Liver (tissue), 9 donors: ENCODE data around the gene RFX4. TPM values are rescaled to one million over a fixed set of nuclear protein-coding genes. Genes with fewer than 3 reads are reported as not detected.
"Not testable (repeated sequence)": the region's sequence is repeated elsewhere in the genome, so short reads cannot be mapped to it uniquely, and the experiment has no call there.

Experiments
- DNase-seq: peaks from one replicate; pipeline ENCODE4 v3.0.0-alpha.2; 2017; ENCODE audit warnings: low spot score
- H3K27ac ChIP-seq, 2 donors: one replicate each; pipeline ENCODE4 v1.7.0; 2013; ENCODE audit warnings: inconsistent platforms in 2 of 2, low read length in 2 of 2, control low read depth in 1 of 2, low read depth in 1 of 2, mild to moderate bottlenecking in 1 of 2
- H3K27me3 ChIP-seq, 4 donors: one replicate each; pipeline versions ENCODE4 v1.6.1 to v1.7.0; 2013; ENCODE audit warnings: low read length in 3 of 4, inconsistent platforms in 1 of 4, mild to moderate bottlenecking in 1 of 4, moderate library complexity in 1 of 4; ENCODE audit not compliant: control insufficient read depth in 4 of 4, insufficient read depth in 4 of 4
- H3K36me3 ChIP-seq, 4 donors: one replicate each; pipeline versions ENCODE4 v1.6.1 to v1.7.0; 2013; ENCODE audit warnings: low read length in 3 of 4, mild to moderate bottlenecking in 3 of 4, low read depth in 1 of 4, moderate library complexity in 1 of 4; ENCODE audit not compliant: control insufficient read depth in 4 of 4, insufficient read depth in 3 of 4
- H3K4me1 ChIP-seq, 4 donors: one replicate each; pipeline versions ENCODE4 v1.6.1 to v1.7.0; 2013; ENCODE audit warnings: low read length in 3 of 4, mild to moderate bottlenecking in 3 of 4, moderate library complexity in 1 of 4; ENCODE audit not compliant: control insufficient read depth in 4 of 4, insufficient read depth in 4 of 4
- H3K4me3 ChIP-seq, 3 donors: one replicate each; pipeline versions ENCODE4 v1.6.1 to v1.7.0; 2013; ENCODE audit warnings: low read length in 3 of 3, control low read depth in 1 of 3, low read depth in 1 of 3, mild to moderate bottlenecking in 1 of 3
- H3K9ac ChIP-seq, 2 donors: one replicate each; pipeline ENCODE4 v1.7.0; 2013; ENCODE audit warnings: low read length in 2 of 2, mild to moderate bottlenecking in 2 of 2, moderate library complexity in 2 of 2, control low read depth in 1 of 2, low read depth in 1 of 2
- H3K9me3 ChIP-seq, 4 donors: one replicate each; pipeline versions ENCODE4 v1.6.1 to v1.7.0; 2013; ENCODE audit warnings: low read length in 3 of 4; ENCODE audit not compliant: control insufficient read depth in 4 of 4
- ATF3 ChIP-seq: IDR thresholded peaks from 2 replicates; pipeline ENCODE4 v1.6.1; 2016; ENCODE audit warnings: antibody characterized with exemption
- CTCF ChIP-seq: fragments of 150-350 bp; IDR thresholded peaks from 2 replicates; pipeline ENCODE4 v1.5.1; 2017; ENCODE audit warnings: improper control_type of control experiment, low read depth, low read length; ENCODE audit not compliant: missing input control
- EGR1 ChIP-seq, 2 donors: IDR thresholded peaks; 2 replicates each; pipeline ENCODE4 v1.6.1; 2016 to 2018; ENCODE audit warnings: antibody characterized with exemption in 2 of 2, low read depth in 2 of 2
- FOXA1 ChIP-seq: IDR thresholded peaks from 2 replicates; pipeline ENCODE4 v1.6.1; 2016; ENCODE audit warnings: antibody characterized with exemption
- FOXA2 ChIP-seq: IDR thresholded peaks from 2 replicates; pipeline ENCODE4 v1.6.1; 2016; ENCODE audit warnings: antibody characterized with exemption
- HNF4A ChIP-seq, 2 donors: conservative IDR thresholded peaks; 2 replicates each; pipeline ENCODE4 v1.6.1; 2016; ENCODE audit warnings: antibody characterized with exemption in 2 of 2, mild to moderate bottlenecking in 2 of 2
- HNF4G ChIP-seq: IDR thresholded peaks from 2 replicates; pipeline ENCODE4 v1.6.1; 2016; ENCODE audit warnings: antibody characterized with exemption
- JUND ChIP-seq, 2 donors: IDR thresholded peaks; 2 replicates each; pipeline ENCODE4 v1.6.1; 2016; ENCODE audit warnings: antibody characterized with exemption in 2 of 2
- MAX ChIP-seq: IDR thresholded peaks from 2 replicates; pipeline ENCODE4 v1.6.1; 2016; ENCODE audit warnings: antibody characterized with exemption
- NR2F2 ChIP-seq: IDR thresholded peaks from 2 replicates; pipeline ENCODE4 v1.6.1; 2016; ENCODE audit warnings: antibody characterized with exemption
- RAD21 ChIP-seq, 2 donors: IDR thresholded peaks; 2 replicates each; pipeline ENCODE4 v1.6.1; 2016; ENCODE audit warnings: antibody characterized with exemption in 2 of 2, mild to moderate bottlenecking in 2 of 2
- RXRA ChIP-seq, 2 donors: IDR thresholded peaks; 2 replicates each; pipeline ENCODE4 v1.6.1; 2017 to 2018; ENCODE audit warnings: antibody characterized with exemption in 2 of 2, mild to moderate bottlenecking in 1 of 2
- SP1 ChIP-seq: IDR thresholded peaks from 2 replicates; pipeline ENCODE4 v1.6.1; 2018; ENCODE audit warnings: antibody characterized with exemption, mild to moderate bottlenecking
- TAF1 ChIP-seq: conservative IDR thresholded peaks from 2 replicates; pipeline ENCODE4 v1.6.1; 2016; ENCODE audit warnings: antibody characterized with exemption, mild to moderate bottlenecking
- YY1 ChIP-seq: IDR thresholded peaks from 2 replicates; pipeline ENCODE4 v1.6.1; 2016; ENCODE audit warnings: antibody characterized with exemption, mild to moderate bottlenecking
- ZBTB33 ChIP-seq: IDR thresholded peaks from 2 replicates; pipeline ENCODE4 v1.6.1; 2016; ENCODE audit warnings: antibody characterized with exemption
- WGBS: extraction: QIAGEN DNeasy Blood & Tissue Kit; methylation state at CpG from one replicate; pipeline ENCODE4 v1.1.7; 2013; 5-methylcytosine and 5-hydroxymethylcytosine counted together
- polyA plus RNA-seq, 2 donors: library from polyadenylated mRNA; stranded (reverse) in 1 of 2; unstranded in 1 of 2; fragments of 200-250 nt in 1 of 2; fragments of >200 nt in 1 of 2; fragmentation: Nextera tagmentation in 1 of 2; extraction: Ambion mirVana in 1 of 2; gene quantifications; one replicate each; pipeline versions ENCODE4 v1.2.1 to v1.2.3, GENCODE V29; 2013 to 2015
- total RNA-seq, 2 donors: library from RNA; depleted of rRNA; stranded (reverse); fragments of >200 nt; gene quantifications; one replicate each; pipeline ENCODE4 v1.2.3, GENCODE V29; 2014
- donor health status: healthy.
- donor health status: healthy.
- donor health status: healthy.
- donor health status: healthy.
- donor health status: healthy.

The RFX4 gene
- total and polyA plus RNA-seq, 4 donors = not detected

GRCh38 chr12:106601496-106601895 lies 18.7 kb downstream of the RFX4 start:
- Histone ChIP-seq H3K36me3 (no peaks in the 10 kb centered on the region), H3K4me1 (no peaks in the 10 kb centered on the region), H3K4me3 (no peak overlapping the region), H3K27ac (no peak overlapping the region), H3K9ac (no peak overlapping the region), H3K27me3 (peaks cover 0 to 7% (median under 1%) of the 10 kb centered on the region in 4 donors), H3K9me3 (no peaks in the 10 kb centered on the region)
- 87% methylated on average over 11 of the region's 11 CpGs for WGBS
- no peak for DNase-seq
- TF ChIP-seq YY1 (no peak), SP1 (no peak), RXRA (IDR thresholded peaks at IDR 0.05) (no peak), TAF1 (no peak), HNF4G (no peak), EGR1 (IDR thresholded peaks at IDR 0.05; ENCODE audit: low read depth in 2 of 2) (no peak), JUND (IDR thresholded peaks at IDR 0.05) (no peak), RAD21 (IDR thresholded peaks at IDR 0.05) (no peak), ZBTB33 (no peak)

GRCh38 chr12:106602076-106602475 lies 19.3 kb downstream of the RFX4 start:
- 95% methylated on average over 4 of the region's 4 CpGs for WGBS
- TF ChIP-seq HNF4G (no peak), HNF4A (conservative IDR thresholded peaks at IDR 0.05) (no peak), ATF3 (no peak), MAX (no peak), RAD21 (IDR thresholded peaks at IDR 0.05) (no peak), SP1 (no peak), ZBTB33 (no peak), YY1 (no peak)
- H3K9me3 ChIP-seq = no peaks in the 10 kb centered on the region

GRCh38 chr12:106605254-106605653 lies 22.4 kb downstream of the RFX4 start:
- TF ChIP-seq MAX (no peak), JUND (IDR thresholded peaks at IDR 0.05) (no peak), FOXA1 (no peak), NR2F2 (no peak), EGR1 (IDR thresholded peaks at IDR 0.05; ENCODE audit: low read depth in 2 of 2) (no peak), HNF4A (conservative IDR thresholded peaks at IDR 0.05) (no peak), CTCF (no peak), TAF1 (no peak), FOXA2 (no peak)
- Histone ChIP-seq H3K9ac (no peak overlapping the region), H3K4me3 (no peak overlapping the region), H3K27ac (no peak overlapping the region), H3K27me3 (no peaks in the 10 kb centered on the region), H3K4me1 (no peaks in the 10 kb centered on the region), H3K9me3 (no peaks in the 10 kb centered on the region), H3K36me3 (no peaks in the 10 kb centered on the region)
- no peak for DNase-seq
- WGBS = 60% methylated on average over 2 of the region's 2 CpGs

More at GRCh38 chr12:106602076-106602475, 19.3 kb downstream of the RFX4 start:
- Histone ChIP-seq H3K4me3 (no peak overlapping the region), H3K9ac (no peak overlapping the region), H3K27ac (no peak overlapping the region), H3K36me3 (no peaks in the 10 kb centered on the region), H3K27me3 (peaks cover 0 to 7% (median under 1%) of the 10 kb centered on the region in 4 donors), H3K4me1 (no peaks in the 10 kb centered on the region)
- no peak for DNase-seq

- not testable (repeated sequence) for H3K4me1 ChIP-seq, H3K9ac ChIP-seq, DNase-seq, H3K36me3 ChIP-seq, H3K4me3 ChIP-seq, H3K27ac ChIP-seq, H3K27me3 ChIP-seq
- H3K9me3 ChIP-seq = peaks cover 0 to 18% (median 3%) of the 10 kb centered on the region in 4 donors
- 93% methylated on average over 5 of the region's 5 CpGs for WGBS
These were observed 37.8 kb downstream of the RFX4 start for GRCh38 chr12:106620588-106620987.
